Retinal pigment epithelial cell (primary cell): ENCODE results near the gene SPSB3.

ENCODE experiments used
- DNase-seq: peaks from one replicate; pipeline ENCODE4 v3.0.0-alpha.2; 2010; ENCODE audit warnings: low read depth
- H3K4me3 ChIP-seq: 2 replicates; pipeline ENCODE4 v1.5.1; 2011; ENCODE audit warnings: mild to moderate bottlenecking, low read length, control low read depth, moderate library complexity
- TF ChIP-seq, protein P1 (sequence below): conservative IDR thresholded peaks from 2 replicates; pipeline ENCODE4 v1.5.1; 2011; ENCODE audit warnings: low read depth, low read length, control low read depth, inconsistent platforms

The SPSB3 gene

DNA sequence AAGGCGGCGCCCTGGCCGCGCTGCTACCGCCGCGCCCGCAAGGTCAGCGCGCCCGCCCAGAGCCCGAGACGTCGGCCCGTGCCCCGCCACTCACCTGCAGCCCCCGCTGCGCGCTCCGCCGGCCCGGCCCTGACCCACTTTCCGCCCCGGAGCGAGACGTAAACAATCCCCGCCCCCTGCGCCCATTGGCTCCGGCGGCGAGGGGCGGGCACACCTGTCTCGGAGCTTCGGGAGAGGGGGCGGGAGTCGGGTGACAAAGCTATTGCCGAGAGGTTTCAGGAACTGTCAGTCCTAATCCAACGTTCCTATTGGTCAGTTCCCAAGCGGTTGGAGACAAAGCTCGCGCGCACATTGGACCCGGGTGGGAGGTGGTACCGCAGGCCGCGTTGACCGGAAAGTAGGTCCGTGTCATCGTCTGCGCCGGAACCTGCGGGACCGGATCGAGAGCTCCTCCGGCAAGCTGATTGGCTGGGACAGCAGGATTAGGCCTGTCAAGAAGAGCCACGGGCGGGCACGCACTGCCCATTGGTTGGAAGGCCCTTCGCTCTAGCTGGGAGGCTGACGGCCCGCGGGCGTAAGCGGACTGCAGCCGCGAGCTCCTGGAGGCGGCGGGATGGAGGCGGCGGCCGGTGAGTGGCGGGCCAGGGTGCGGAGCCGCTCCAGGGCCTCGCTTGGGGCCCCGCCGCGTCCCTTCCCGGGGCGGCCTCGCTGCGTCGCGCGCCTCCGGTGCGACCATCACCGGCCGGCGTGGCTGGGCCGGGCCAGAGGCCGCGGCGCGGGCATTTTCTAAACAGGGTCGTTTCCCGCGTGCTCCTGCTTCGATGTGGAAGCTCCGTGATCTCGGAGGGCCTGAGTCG, at the start of gene SPSB3, which contains the start of gene NUBP2:
Gene SPSB3, minus strand, starts transcription at position 164 of the 857 bp plus-strand sequence. CDS start 1,088 bp downstream, outside the sequence.
Gene NUBP2, plus strand, starts transcription at position 553 of the 857 bp plus-strand sequence. Its CDS starts 61 bp downstream, at position 614.
- peak; percentile 100 for DNase-seq
- peak within 1 kb of the TSS; percentile 89 for H3K4me3 ChIP-seq
- TF ChIP-seq, protein P1, sequence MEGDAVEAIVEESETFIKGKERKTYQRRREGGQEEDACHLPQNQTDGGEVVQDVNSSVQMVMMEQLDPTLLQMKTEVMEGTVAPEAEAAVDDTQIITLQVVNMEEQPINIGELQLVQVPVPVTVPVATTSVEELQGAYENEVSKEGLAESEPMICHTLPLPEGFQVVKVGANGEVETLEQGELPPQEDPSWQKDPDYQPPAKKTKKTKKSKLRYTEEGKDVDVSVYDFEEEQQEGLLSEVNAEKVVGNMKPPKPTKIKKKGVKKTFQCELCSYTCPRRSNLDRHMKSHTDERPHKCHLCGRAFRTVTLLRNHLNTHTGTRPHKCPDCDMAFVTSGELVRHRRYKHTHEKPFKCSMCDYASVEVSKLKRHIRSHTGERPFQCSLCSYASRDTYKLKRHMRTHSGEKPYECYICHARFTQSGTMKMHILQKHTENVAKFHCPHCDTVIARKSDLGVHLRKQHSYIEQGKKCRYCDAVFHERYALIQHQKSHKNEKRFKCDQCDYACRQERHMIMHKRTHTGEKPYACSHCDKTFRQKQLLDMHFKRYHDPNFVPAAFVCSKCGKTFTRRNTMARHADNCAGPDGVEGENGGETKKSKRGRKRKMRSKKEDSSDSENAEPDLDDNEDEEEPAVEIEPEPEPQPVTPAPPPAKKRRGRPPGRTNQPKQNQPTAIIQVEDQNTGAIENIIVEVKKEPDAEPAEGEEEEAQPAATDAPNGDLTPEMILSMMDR: no peak

DNA sequence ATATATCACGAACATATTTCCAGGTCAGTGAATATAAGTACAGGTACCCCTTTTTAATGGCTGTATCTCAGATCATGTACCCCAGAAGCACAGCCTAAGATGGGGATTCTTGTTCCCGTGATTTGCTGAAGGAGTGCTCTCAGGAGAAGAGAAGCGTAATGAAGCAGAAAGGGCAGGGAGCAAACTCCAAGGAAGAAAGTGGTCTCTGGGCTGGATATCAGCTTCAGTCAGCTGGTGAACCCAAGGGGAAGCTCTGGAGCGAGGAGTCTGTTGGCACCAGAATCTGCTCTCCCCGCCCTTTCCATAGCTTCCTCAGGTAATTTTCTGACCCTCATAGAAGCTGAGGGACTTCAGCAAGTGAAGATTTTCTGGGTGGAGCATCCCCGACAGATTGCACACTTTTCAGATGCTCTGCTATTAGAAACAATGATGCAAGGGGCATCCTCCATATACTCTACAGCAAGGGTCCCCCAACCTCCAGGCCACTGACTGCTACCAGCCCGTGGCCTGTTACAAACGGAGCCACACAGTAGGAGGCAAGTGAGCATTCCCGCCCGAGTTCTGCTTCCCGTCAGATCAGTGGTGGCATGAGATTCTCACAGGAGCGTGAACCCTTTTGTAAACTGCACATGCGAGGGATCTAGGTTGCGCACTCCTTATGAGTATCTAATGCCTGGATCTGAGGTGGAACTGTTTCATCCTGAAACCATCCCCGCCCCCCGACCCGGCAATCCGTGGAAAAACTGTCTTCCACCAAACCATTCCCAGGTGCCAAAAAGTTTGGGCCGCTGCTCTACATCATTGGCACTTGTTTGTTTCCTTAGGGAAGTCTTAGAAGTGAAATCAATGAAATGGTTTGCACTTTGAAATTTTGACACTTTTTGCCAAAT, 49.1 kb upstream of the SPSB3 start:
- TF ChIP-seq, protein P1: no peak
- H3K4me3 ChIP-seq: no peak overlapping the region
- no peak for DNase-seq

DNA sequence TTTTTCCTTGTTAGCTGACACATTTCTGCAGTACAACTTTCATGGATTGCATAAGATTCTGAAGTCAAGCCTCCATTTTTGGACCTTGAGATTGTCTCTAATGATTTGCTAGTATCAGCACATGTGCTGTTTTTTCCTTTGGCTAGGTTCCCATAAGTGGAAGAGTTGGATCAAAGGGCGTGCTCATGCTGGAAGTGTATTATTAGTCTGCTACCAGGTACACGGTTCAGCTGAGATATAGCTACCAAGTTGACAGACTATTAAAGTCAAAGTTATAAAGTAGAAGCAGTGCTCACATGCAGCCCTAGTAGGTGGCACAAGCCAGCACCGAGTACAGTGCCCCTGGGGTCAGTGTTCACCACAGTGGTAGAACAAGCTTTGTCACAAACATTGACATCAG, 47.8 kb upstream of the SPSB3 start:
- TF ChIP-seq, protein P1: no peak
- DNase-seq: no peak
- no peak overlapping the region for H3K4me3 ChIP-seq

DNA sequence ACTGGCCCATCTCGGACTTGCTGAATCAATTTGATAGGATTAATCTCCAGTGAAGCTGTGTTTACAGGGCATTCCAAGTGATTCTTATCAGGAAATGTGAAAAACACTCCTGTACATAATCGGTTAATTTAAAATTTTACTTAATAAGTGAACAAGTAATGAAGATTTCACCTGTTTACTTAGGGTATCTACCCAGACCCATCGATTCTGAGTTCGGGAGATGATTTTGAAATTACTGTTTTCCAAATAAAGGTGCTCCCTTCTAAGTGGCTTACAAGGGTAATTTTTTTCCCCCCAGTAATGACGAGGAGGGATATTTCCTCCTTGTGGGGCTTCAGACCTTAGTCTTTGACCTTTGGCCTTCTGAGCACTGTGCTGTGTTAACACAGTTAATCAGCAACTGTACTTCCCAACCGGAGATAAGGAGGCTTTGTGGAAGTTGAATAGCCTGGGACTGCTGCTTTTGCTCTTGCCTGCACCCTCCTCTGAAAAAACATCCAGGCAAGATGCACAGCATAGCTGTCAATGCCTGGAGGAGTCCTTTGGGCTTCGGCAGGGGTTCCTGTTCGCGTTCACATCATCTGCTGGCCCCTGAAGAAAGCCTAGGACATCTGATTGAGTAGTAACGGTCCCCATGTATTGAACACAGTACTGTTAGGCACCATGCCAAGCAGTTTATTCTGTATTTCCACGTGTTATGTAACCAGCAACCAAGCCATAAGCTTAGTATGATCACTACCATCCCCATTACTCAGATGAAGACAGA, 46.5 kb upstream of the SPSB3 start:
- peak overlapping the region; percentile 93 for H3K4me3 ChIP-seq
- TF ChIP-seq, protein P1: no peak
- no peak for DNase-seq

DNA sequence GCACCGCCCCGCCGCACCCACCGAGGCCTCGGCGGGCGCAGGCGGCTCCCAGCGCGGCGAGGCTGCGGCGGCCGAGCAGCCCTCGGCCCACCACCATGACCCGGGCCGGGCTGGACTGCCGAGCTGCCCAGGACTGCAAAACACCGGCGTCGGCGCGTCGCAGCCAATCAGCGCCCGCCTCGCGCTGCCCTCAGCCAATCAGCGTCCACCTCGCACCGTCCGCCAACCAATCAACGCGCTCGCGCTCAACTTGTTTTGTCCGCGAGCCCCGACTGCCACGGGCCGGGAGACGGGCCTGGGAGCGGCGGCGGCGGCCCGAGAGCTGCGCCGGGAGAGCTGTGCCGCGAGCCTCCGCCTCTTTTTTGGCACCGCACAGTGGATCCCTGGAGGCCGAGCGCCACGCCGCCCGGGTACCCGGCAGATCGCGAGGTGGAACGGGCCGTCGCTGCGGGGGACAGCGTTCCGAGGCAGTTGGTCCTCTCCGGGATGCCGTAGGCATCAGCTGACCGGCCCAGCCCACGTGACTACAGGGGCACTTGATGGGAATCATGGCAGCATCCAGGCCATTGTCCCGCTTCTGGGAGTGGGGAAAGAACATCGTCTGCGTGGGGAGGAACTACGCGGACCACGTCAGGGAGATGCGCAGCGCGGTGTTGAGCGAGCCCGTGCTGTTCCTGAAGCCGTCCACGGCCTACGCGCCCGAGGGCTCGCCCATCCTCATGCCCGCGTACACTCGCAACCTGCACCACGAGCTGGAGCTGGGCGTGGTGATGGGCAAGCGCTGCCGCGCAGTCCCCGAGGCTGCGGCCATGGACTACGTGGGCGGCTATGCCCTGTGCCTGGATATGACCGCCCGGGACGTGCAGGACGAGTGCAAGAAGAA, 44.6 kb upstream of the SPSB3 start, which contains the start of the genes FAHD1 and HAGH:
Gene FAHD1, plus strand, starts transcription at position 516 of the 883 bp plus-strand sequence. Its CDS starts 33 bp downstream, at position 549.
Gene HAGH, minus strand, starts transcription at position 135 of the 883 bp plus-strand sequence. Its CDS starts 38 bp downstream, at position 97.
- TF ChIP-seq, protein P1: no peak
- DNase-seq: peak; percentile 86
- peak within 1 kb of the TSS; percentile 93 for H3K4me3 ChIP-seq
